Activated T-helper 17 cell treated with anti-CD3 and anti-CD28 coated beads, Interleukin-2, amount 50 U/mL, for 72 hours (primary cell): ENCODE measurements around the gene SUCLG2. TPM values are rescaled to one million over a fixed set of nuclear protein-coding genes. Genes with fewer than 3 reads are reported as not detected.

Experiments used
- ATAC-seq: fragments of 150-1000 bp; cut with Tn5 transposase; replicated peaks from 2 replicates; pipeline ENCODE4 v1.10.0; 2021; ENCODE audit warnings: mild to moderate bottlenecking, moderate library complexity
- H3K27ac Mint-ChIP-seq: one replicate; pipeline ENCODE4 v1.8.0; 2022; ENCODE audit warnings: mixed read lengths
- H3K27me3 Mint-ChIP-seq: one replicate; pipeline ENCODE4 v1.8.0; 2022; ENCODE audit warnings: mixed read lengths
- H3K36me3 Mint-ChIP-seq: one replicate; pipeline ENCODE4 v1.8.0; 2022; ENCODE audit warnings: low read depth, mild to moderate bottlenecking, mixed read lengths
- H3K4me1 Mint-ChIP-seq: one replicate; pipeline ENCODE4 v1.8.0; 2022; ENCODE audit warnings: mixed read lengths
- H3K4me3 Mint-ChIP-seq: one replicate; pipeline ENCODE4 v1.8.0; 2022; ENCODE audit warnings: mild to moderate bottlenecking, mixed read lengths
- H3K9me3 Mint-ChIP-seq: one replicate; pipeline ENCODE4 v1.8.0; 2022; ENCODE audit warnings: mixed read lengths
- total RNA-seq, 2 donors: library from RNA; stranded (reverse); gene quantifications; one replicate each; pipeline ENCODE4 v1.2.3, GENCODE V29; 2022

Gene SUCLG2
- total RNA-seq, 2 donors from 2014 or later: 34.3 to 42.5 TPM

DNA sequence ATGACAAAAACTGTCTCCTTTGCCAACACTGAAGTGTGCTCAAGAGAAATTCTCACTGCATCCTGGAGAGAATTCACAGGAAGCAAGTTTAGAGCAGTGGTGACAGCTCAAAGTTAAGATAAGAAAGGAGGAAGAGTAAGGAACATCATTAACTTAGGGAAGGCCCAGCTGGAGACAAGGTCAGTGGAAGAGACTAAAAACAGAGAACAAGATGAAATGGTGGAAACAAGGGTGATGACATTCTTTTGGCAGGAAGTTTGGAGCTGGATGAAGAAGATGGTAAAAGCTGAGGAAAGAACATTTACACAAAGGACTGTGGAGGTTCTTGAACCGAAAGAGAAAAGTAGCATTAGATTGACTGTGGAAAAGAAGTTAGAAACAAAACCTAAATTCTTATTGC lies 6.7 kb upstream of the SUCLG2 start:
- ATAC-seq: no peak
- peaks cover 26% of the 10 kb centered on the region for H3K4me1 Mint-ChIP-seq
- no peak overlapping the region for H3K4me3 Mint-ChIP-seq
- H3K36me3 Mint-ChIP-seq: no peaks in the 10 kb centered on the region
- H3K9me3 Mint-ChIP-seq: no peaks in the 10 kb centered on the region
- H3K27ac Mint-ChIP-seq: no peak overlapping the region
- H3K27me3 Mint-ChIP-seq: no peaks in the 10 kb centered on the region

DNA sequence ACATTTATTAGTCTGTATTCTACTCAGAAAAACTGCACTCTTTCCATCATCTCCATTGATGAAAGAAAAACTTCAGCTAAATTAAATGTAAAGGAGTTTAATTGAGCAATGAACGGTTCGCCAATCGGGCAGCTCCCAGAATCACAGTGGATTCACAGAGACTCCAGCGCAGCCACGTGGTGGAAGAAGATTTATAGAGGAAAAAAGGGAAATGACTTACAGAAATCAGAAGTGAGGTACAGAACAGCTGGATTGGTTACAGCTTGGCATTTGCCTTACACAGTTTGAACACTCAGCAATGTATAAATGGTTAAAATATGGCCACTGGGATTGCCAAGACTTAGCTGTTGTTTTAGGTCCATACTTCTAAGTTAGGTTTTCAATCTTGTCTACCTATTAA lies 2.8 kb upstream of the SUCLG2 start:
- H3K27ac Mint-ChIP-seq: no peak overlapping the region

DNA sequence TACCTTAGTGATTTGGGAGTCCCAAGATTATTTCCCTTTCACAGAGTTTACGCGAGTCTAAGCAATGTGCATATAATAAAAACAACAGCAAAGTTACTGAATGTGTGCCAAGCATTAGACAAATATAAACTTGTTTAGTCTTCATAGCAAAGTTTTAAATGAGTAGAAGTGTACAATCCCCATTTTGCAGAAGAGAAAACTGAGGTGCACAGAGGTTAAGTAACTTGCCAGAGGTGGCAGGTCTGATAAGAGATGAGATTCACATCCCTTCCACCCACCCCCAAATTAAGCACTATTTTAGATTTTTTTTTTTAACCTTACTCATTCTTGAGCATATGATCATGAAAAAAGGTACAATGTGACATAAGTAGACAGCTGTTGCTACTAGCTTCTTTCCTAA lies 2.2 kb upstream of the SUCLG2 start:
- H3K27ac Mint-ChIP-seq: no peak overlapping the region
- peaks cover 13% of the 10 kb centered on the region for H3K36me3 Mint-ChIP-seq
- H3K27me3 Mint-ChIP-seq: no peaks in the 10 kb centered on the region
- H3K4me1 Mint-ChIP-seq: peaks cover 22% of the 10 kb centered on the region
- H3K4me3 Mint-ChIP-seq: peak overlapping the region; percentile 80
- ATAC-seq: no peak
- no peaks in the 10 kb centered on the region for H3K9me3 Mint-ChIP-seq

More for the DNA sequence above, 2.8 kb upstream of the SUCLG2 start:
- no peak for ATAC-seq
- Mint-ChIP-seq H3K9me3 (no peaks in the 10 kb centered on the region), H3K4me3 (no peak overlapping the region), H3K4me1 (peaks cover 24% of the 10 kb centered on the region), H3K27me3 (no peaks in the 10 kb centered on the region), H3K36me3 (peaks cover 8% of the 10 kb centered on the region)

DNA sequence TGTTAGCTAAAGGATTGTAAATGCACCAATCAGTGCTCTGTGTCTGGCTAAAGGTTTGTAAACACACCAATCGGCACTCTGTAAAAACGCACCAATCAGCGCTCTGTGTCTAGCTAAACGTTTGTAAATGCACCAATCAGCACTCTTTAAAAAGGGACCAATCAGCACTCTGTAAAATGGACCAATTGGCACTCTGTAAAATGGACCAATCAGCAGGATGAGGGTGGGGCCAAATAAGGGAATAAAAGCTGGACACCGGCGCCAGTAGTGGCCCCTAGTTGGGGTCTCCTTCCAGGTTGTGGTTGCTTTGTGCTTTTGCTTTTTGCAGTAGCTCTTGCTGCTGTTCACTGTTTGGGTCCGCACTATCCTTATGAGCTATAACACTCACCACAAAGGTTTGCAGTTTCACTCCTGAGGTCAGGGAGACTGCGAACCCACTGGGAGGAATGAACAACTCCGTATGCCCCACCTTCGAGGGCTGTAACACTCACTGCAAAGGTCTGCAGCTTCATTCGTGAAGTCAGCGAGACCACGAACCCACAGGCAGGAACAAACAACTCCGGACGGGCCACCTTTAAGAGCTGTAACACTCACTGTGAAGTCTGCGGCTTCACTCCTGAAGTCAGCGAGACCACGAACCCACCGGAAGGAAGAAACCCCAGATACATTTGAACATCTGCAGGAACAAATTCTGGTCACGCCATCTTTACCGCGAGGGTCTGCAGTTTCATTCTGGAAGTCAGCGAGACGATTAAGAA lies 1.1 kb upstream of the SUCLG2 start:
- no peaks in the 10 kb centered on the region for H3K9me3 Mint-ChIP-seq
- no peaks in the 10 kb centered on the region for H3K27me3 Mint-ChIP-seq
- peaks cover 27% of the 10 kb centered on the region for H3K4me1 Mint-ChIP-seq
- peaks cover 15% of the 10 kb centered on the region for H3K36me3 Mint-ChIP-seq
- H3K4me3 Mint-ChIP-seq: peak overlapping the region; percentile 80
- peak; percentile 83 for ATAC-seq
- H3K27ac Mint-ChIP-seq: peak overlapping the region; percentile 83

DNA sequence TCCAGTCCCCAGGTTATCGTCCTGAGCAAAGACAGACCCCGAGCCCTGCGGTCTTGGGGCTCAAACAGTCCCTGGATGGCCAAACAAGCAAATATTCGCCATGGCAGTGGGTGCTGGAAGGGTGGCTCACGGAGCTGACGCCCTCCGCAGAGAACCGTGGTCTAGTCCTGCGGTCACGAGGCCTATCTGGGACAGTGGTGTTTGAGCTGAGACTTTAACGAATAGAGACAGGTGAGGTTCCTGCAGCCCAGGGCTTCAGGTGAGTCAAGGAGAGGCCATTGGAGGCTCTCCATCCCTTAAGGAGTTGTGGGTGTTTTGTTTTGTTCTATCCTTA lies 399 bp upstream of the SUCLG2 start:
- H3K4me3 Mint-ChIP-seq: peak overlapping the region; percentile 80
- no peaks in the 10 kb centered on the region for H3K9me3 Mint-ChIP-seq
- peak overlapping the region; percentile 83 for H3K27ac Mint-ChIP-seq
- H3K27me3 Mint-ChIP-seq: no peaks in the 10 kb centered on the region
- ATAC-seq: peak; percentile 2
- H3K4me1 Mint-ChIP-seq: peaks cover 27% of the 10 kb centered on the region
- H3K36me3 Mint-ChIP-seq: peaks cover 15% of the 10 kb centered on the region

DNA sequence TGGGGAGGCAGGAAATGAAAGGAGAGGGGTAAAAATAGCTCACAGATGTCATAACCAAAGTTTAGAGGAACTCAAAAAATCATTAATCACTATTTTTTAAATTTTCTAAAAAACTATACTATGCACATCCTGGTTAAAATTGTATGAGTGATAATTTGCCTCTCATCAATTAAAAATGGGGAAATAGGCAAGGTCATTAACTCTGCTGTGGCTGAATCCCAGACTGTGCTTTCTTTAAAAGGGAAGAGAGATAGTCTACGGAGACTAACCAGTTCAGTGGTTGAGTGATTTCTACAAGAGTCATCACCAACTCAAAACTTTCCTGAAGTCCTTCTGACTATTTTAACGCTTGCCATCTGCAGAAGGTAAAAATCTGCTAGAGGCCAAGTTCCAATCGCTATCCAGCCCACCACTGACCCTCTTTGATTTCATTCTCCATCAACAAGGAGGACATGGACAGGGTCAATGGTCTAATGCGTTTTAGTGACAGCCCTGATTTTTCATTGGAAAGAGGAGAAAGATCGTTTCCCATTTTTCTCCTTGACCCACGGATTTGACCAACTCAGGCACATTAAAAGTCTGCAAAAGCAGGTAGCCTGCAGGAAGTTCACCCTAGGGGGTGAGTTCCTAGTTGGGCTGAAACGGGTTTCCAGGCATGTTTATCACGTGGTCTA lies 850 bp downstream of the SUCLG2 start:
- H3K4me1 Mint-ChIP-seq: peaks cover 36% of the 10 kb centered on the region
- no peaks in the 10 kb centered on the region for H3K9me3 Mint-ChIP-seq
- peak overlapping the region; percentile 83 for H3K27ac Mint-ChIP-seq
- no peaks in the 10 kb centered on the region for H3K27me3 Mint-ChIP-seq
- H3K4me3 Mint-ChIP-seq: peak overlapping the region; percentile 80
- peaks cover 21% of the 10 kb centered on the region for H3K36me3 Mint-ChIP-seq
- ATAC-seq: peak; percentile 5

DNA sequence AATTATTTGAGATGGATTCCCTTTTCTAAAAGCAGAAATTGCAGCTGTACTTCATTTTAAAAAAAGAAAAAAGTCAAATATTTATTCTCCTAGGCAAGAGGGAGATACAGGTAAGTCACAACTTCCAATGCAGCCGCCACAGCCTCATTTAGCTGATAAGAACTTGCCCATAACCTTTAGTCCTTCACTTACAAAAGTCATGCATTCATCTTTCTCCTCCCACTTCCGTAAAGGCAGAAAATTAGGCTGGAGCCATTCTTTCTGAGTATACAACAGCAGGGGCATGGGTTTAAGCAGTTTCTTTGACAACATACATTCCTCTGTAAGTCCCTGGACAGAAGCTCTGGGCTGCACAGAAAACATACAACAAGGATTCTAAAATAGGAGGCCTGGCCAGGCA lies 4.3 kb downstream of the SUCLG2 start:
- no peak for ATAC-seq
- H3K4me1 Mint-ChIP-seq: peaks cover 35% of the 10 kb centered on the region
- H3K36me3 Mint-ChIP-seq: peaks cover 36% of the 10 kb centered on the region
- H3K27me3 Mint-ChIP-seq: no peaks in the 10 kb centered on the region
- H3K4me3 Mint-ChIP-seq: no peak overlapping the region
- H3K9me3 Mint-ChIP-seq: no peaks in the 10 kb centered on the region
- no peak overlapping the region for H3K27ac Mint-ChIP-seq

DNA sequence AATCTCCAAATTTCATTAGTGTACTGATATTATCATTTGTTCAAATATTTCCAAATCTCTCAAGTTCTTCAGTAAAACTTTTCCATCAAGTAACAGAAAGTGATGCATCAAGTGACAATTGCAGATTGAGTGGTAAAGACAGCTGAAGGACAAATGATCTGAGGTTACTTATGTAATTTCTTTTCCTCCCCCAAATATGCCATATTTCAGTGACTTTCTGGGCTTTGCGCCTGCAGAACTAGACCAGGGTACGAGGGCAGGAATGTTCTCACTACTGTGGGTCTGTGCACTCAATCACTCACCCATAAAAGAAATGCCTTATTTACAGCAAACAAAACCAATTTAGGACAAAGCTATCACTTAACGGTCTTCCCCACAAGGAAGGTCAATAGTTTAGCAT lies 4.7 kb downstream of the SUCLG2 start:
- H3K9me3 Mint-ChIP-seq: no peaks in the 10 kb centered on the region
- H3K36me3 Mint-ChIP-seq: peaks cover 39% of the 10 kb centered on the region
- H3K4me3 Mint-ChIP-seq: no peak overlapping the region
- H3K27ac Mint-ChIP-seq: peak overlapping the region; percentile 28
- ATAC-seq: no peak
- no peaks in the 10 kb centered on the region for H3K27me3 Mint-ChIP-seq
- H3K4me1 Mint-ChIP-seq: peaks cover 39% of the 10 kb centered on the region

DNA sequence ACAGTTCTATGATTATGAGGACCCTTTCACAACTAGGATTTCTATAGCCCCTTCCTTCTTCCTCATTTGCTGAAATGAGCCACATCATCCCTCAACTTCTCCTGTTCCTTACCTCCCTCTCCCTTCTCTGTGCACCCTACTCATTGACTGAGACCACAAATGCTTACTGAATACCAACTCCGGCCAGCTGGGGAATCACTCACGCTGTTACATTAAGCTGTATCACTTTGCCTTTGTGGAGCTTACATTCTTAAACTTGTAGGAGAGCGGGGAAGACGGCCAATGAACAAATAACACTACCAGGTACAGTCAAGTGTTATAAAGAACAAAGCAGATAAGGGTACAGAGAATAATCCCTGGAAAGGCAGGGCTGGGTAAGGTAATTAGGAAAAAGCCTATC lies 5.7 kb downstream of the SUCLG2 start:
- no peak for ATAC-seq
- Mint-ChIP-seq H3K27me3 (no peaks in the 10 kb centered on the region), H3K36me3 (peaks cover 48% of the 10 kb centered on the region), H3K4me1 (peaks cover 40% of the 10 kb centered on the region), H3K9me3 (no peaks in the 10 kb centered on the region), H3K4me3 (no peak overlapping the region), H3K27ac (no peak overlapping the region)

DNA sequence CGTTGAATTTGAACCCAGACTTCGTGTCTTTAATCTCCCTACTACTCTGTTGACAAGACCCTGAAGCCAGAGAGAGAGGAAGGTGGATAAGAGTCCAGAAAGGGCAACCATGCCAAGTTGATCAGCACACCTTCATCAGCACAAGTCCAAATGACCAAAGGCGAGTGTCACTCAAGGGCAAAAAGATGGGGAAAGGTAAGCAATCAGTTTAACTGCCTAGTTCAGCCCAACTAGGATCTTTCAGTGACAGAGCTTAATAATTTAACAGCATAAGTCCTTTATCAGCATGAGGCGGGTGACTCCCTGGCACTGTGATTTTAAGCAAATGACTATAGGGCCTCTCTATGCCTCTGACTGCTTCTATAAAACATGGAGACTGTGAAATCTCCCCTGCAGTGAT lies 6.2 kb downstream of the SUCLG2 start:
- Mint-ChIP-seq H3K4me1 (peaks cover 40% of the 10 kb centered on the region), H3K27ac (no peak overlapping the region), H3K9me3 (no peaks in the 10 kb centered on the region), H3K36me3 (peaks cover 53% of the 10 kb centered on the region), H3K4me3 (no peak overlapping the region), H3K27me3 (no peaks in the 10 kb centered on the region)
- no peak for ATAC-seq

DNA sequence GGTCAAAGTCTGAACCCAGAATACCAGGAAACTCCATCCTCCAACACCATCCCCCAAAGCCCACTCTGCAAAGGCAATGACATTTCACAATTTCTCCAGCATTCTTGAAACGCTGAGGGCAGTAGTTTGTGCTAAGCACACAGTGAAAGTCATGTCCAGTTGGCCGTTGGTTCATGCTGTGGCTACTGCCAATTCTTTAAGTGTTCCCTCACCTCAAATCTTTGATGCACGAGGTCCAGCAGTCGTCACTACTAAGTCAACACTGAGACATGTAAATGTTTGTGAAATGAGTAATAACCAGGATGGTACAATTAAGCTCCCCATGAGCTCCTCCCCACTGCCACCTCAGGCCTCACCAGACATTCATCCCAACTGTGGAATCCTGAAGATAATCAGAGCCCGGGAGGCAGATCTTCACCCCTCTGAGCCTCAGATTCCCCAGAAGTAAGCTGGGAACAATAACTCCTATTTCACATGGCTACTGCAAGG lies 7.0 kb downstream of the SUCLG2 start:
- H3K9me3 Mint-ChIP-seq: no peaks in the 10 kb centered on the region
- H3K4me1 Mint-ChIP-seq: peaks cover 32% of the 10 kb centered on the region
- no peaks in the 10 kb centered on the region for H3K27me3 Mint-ChIP-seq
- H3K27ac Mint-ChIP-seq: no peak overlapping the region
- ATAC-seq: peak; percentile 35
- H3K4me3 Mint-ChIP-seq: no peak overlapping the region
- peaks cover 56% of the 10 kb centered on the region for H3K36me3 Mint-ChIP-seq

DNA sequence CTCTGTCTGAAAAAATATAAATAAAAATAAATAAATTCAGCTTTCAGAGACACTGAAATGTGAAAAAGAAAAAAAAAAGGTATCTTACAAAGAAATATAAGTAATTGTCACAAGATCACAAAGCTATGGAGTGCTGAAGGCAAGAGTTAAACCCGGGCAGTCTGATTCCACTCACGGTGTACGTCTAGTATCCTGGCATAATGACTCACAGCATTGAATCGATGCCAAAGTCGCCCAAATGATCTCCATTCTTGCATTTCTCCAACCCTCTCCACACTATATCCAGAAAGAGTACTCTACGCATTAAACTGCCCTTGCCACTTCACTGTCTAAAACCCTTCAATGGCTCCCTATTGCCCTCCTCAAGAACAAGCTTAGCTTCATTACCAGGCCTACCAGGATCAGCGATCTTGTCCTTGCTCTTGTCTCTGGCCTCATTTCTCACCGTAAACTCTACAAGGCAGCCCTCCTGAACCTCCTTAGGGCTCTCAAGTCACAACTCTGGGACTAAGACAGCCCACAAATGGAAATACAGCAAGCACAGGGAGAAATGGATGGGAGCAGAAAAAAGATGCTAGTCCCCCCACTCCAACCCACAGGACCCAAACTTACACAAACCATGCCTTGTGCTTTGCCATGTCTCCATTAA lies 7.7 kb downstream of the SUCLG2 start:
- no peak overlapping the region for H3K27ac Mint-ChIP-seq
- peaks cover 35% of the 10 kb centered on the region for H3K4me1 Mint-ChIP-seq
- H3K4me3 Mint-ChIP-seq: no peak overlapping the region

DNA sequence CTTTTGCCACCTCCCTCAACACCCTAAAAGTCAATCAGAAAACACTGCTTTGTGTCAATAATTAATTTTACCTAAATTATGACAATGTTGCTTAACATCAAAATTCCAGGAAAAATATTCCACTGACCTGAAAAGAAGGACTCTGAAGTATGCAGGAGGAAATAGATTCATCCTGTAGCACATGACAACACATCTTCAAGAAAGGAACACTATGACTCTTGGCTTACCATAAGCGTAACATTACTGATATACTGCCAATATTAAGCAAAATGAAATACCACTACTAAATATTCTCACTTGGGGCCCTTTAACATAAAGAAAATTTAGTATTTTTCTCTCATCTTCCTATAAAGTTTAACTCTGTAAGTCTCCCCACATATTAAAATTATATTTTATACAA lies 9.6 kb downstream of the SUCLG2 start:
- no peak for ATAC-seq
- peaks cover 59% of the 10 kb centered on the region for H3K36me3 Mint-ChIP-seq
- no peak overlapping the region for H3K27ac Mint-ChIP-seq
- no peaks in the 10 kb centered on the region for H3K27me3 Mint-ChIP-seq
- H3K4me1 Mint-ChIP-seq: peaks cover 40% of the 10 kb centered on the region
- no peaks in the 10 kb centered on the region for H3K9me3 Mint-ChIP-seq
- no peak overlapping the region for H3K4me3 Mint-ChIP-seq

More for the DNA sequence above, 7.7 kb downstream of the SUCLG2 start:
- no peaks in the 10 kb centered on the region for H3K27me3 Mint-ChIP-seq
- ATAC-seq: no peak
- H3K9me3 Mint-ChIP-seq: no peaks in the 10 kb centered on the region
- H3K36me3 Mint-ChIP-seq: peaks cover 52% of the 10 kb centered on the region

DNA sequence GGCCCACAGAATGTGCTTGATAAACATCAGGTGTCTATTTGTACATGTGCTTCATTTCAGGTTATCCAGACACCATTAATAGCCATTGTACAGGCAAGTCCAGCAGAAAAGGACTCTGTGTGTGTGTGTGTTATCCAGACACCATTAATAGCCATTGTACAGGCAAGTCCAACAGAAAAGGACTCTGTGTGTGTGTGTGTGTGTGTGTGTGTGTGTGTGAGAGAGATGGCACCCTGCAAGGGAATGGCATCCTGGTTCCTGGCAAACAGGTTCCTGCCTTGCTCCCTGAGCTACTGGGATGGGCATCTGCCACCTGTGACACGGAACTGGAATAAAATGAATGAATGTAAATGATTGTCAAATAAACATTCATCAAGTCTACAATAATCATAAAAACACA lies 11.7 kb downstream of the SUCLG2 start:
- no peaks in the 10 kb centered on the region for H3K27me3 Mint-ChIP-seq
- no peak overlapping the region for H3K27ac Mint-ChIP-seq
- peaks cover 54% of the 10 kb centered on the region for H3K36me3 Mint-ChIP-seq
- ATAC-seq: no peak
- H3K4me1 Mint-ChIP-seq: peaks cover 30% of the 10 kb centered on the region
- no peak overlapping the region for H3K4me3 Mint-ChIP-seq
- H3K9me3 Mint-ChIP-seq: no peaks in the 10 kb centered on the region

DNA sequence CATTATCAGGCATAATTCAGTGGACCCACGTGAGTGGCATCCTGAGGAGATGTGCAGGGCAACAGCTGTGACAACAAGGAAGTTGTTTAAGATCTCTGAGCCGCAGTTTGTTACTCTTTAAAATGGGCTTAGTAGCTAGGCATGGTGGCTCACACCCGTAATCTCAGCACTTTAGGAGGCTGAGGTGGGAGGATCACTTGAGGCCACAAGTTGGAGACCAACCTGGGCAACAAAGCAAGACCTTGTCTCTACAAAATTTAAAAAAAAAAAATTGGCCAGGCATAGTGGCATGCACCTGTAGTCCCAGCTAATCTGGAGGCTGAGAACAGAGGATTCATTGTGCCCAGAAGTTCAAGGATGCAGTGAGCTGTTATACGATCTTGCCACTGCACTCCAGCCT lies 12.2 kb downstream of the SUCLG2 start:
- H3K27me3 Mint-ChIP-seq: no peaks in the 10 kb centered on the region
- no peak for ATAC-seq
- H3K4me3 Mint-ChIP-seq: no peak overlapping the region
- H3K27ac Mint-ChIP-seq: no peak overlapping the region
- peaks cover 30% of the 10 kb centered on the region for H3K4me1 Mint-ChIP-seq
- peaks cover 54% of the 10 kb centered on the region for H3K36me3 Mint-ChIP-seq
- no peaks in the 10 kb centered on the region for H3K9me3 Mint-ChIP-seq
